ENCODE results near the gene CAPN12. TPM values are rescaled to one million over a fixed set of nuclear protein-coding genes. Genes with fewer than 3 reads are reported as not detected.
A peak's percentile ranks its signal among the peaks of the same experiment; 100 is the strongest.

CAPN12 gene
- total and polyA plus RNA-seq, 4 donors, result 2.0 to 17.8 (median 6.0) TPM

DNA sequence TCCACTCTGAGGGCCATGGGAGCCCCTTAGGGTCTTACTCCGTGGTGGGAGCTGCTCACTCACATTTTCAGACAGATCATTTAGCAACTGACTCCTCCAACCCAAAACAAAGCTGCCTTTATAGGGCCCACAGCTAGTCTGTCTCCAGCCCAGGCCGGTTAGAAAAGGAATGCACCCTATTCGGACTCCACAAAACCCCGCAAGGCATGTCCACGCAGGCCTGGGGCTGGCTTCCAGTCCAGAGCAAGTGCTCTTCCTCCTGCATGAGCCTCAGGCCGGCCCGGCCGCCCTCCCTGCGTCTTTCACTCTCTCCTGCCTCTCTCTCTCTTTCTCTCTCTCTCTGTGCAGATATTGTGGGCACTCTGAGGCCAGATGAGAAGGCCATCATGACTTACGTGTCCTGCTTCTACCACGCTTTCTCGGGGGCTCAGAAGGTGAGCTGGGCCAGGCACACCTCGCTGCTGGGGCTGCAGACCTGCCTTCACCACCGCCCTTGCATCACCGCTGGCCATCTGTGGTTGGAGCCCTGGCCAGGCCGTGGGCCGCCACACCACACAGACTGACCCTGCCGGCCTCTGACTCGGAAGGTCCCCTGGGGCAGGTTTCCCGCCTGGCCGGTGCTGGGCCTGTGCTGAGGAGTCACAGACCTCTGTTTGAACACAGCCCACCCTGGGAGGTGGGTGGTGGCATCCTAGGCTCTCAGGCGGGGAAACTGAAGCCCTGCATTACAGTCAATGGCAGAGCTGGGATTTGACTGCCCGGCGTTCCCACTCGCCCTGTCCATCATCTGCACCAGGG, 33.1 kb downstream of the CAPN12 start:
- Histone ChIP-seq H3K27ac (ENCODE audit: low read depth in 1 of 2, low read length in 1 of 2) (peak overlapping the region; percentile 25 to 43), H3K36me3 (ENCODE audit: control insufficient read depth in 4 of 4, insufficient read depth in 4 of 4, low read length in 4 of 4) (peaks cover 2 to 83% (median 34%) of the 10 kb centered on the region in 4 donors), H3K9ac (ENCODE audit: insufficient read depth in 1 of 2, low read length in 2 of 2) (no peak overlapping the region), H3K9me3 (ENCODE audit: control insufficient read depth in 4 of 4, insufficient read depth in 3 of 4, low read length in 3 of 4) (no peaks in the 10 kb centered on the region), H3K27me3 (ENCODE audit: control insufficient read depth in 3 of 3, insufficient read depth in 3 of 3, low read length in 2 of 3) (no peaks in the 10 kb centered on the region), H3K4me1 (ENCODE audit: control insufficient read depth in 5 of 5, insufficient read depth in 5 of 5, low read length in 5 of 5) (peaks cover 0 to 32% (median 27%) of the 10 kb centered on the region in 5 donors), H3K4me3 (no peak overlapping the region)
- 81 to 95% methylated on average over 25 of the region's 25 CpGs for WGBS, 2 donors
- TF ChIP-seq, protein P1, sequence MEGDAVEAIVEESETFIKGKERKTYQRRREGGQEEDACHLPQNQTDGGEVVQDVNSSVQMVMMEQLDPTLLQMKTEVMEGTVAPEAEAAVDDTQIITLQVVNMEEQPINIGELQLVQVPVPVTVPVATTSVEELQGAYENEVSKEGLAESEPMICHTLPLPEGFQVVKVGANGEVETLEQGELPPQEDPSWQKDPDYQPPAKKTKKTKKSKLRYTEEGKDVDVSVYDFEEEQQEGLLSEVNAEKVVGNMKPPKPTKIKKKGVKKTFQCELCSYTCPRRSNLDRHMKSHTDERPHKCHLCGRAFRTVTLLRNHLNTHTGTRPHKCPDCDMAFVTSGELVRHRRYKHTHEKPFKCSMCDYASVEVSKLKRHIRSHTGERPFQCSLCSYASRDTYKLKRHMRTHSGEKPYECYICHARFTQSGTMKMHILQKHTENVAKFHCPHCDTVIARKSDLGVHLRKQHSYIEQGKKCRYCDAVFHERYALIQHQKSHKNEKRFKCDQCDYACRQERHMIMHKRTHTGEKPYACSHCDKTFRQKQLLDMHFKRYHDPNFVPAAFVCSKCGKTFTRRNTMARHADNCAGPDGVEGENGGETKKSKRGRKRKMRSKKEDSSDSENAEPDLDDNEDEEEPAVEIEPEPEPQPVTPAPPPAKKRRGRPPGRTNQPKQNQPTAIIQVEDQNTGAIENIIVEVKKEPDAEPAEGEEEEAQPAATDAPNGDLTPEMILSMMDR (IDR thresholded peaks at IDR 0.05; ENCODE audit: control extremely low read depth, extremely low read depth), result no peak
- DNase-seq (no peak), ATAC-seq (ENCODE audit: insufficient read depth, low FRiP score) (peak; percentile 13)

DNA sequence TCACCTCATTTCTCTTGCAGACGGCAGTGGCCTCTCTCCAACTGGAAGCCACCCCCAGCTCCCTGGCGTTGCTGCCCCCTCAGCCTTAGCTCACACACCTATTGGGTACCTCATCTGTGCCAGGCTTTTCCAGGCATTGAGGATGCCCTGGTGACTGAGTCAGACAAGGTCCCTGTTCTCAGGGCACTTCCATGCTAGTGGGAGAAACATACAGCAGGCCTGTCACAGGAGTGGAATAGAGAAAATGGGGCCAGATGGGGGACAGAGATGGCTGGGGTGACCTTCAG, 33.9 kb downstream of the CAPN12 start:
- 79 to 87% methylated on average over 2 of the region's 2 CpGs for WGBS, 2 donors
- DNase-seq (no peak), ATAC-seq (ENCODE audit: insufficient read depth, low FRiP score) (no peak)
- Histone ChIP-seq H3K4me1 (ENCODE audit: control insufficient read depth in 5 of 5, insufficient read depth in 5 of 5, low read length in 5 of 5) (peaks cover 0 to 38% (median 27%) of the 10 kb centered on the region in 5 donors), H3K36me3 (ENCODE audit: control insufficient read depth in 4 of 4, insufficient read depth in 4 of 4, low read length in 4 of 4) (peaks cover 2 to 91% (median 41%) of the 10 kb centered on the region in 4 donors), H3K27ac (ENCODE audit: low read depth in 1 of 2, low read length in 1 of 2) (peak overlapping the region; percentile 38 to 41), H3K4me3 (no peak overlapping the region), H3K9me3 (ENCODE audit: control insufficient read depth in 4 of 4, insufficient read depth in 3 of 4, low read length in 3 of 4) (no peaks in the 10 kb centered on the region), H3K27me3 (ENCODE audit: control insufficient read depth in 3 of 3, insufficient read depth in 3 of 3, low read length in 2 of 3) (no peaks in the 10 kb centered on the region), H3K9ac (ENCODE audit: insufficient read depth in 1 of 2, low read length in 2 of 2) (no peak overlapping the region)
- TF ChIP-seq, protein P1 (IDR thresholded peaks at IDR 0.05; ENCODE audit: control extremely low read depth, extremely low read depth), result no peak

DNA sequence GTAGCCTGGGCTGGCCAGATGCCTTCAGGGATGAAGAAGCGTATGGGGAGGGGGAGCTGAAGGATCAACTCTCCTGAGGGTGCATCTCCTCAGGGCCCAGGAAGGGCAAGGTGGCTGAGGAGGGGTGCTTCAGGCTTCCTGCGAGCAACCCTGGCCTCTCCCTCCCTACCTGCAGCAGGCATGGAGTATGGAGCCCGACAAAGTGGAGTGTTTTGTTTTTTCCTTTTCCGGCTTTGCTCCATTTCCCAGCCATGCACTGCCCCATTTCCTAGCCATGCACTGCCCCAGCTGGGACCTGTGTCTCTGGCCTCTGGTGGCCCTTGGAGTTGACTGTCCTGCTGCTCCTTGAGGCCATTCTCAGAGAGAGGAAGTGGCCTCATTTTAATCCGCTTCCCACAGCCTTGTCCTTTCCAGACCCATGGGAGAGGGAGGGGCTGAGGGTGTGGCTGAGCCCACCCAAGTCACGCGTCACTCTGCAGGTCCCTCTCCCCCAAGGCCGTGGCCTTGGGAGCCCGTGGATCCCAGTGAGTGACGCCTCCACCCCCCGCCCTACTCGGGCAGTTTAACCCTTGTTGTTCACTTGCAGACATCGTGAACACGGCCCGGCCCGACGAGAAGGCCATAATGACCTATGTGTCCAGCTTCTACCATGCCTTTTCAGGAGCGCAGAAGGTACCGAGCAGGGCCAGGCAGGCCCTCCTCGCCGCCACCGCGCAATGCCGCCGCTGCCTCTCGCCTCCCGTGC, 34.4 kb downstream of the CAPN12 start:
- no peaks in the 10 kb centered on the region for H3K27me3 ChIP-seq (ENCODE audit: control insufficient read depth in 3 of 3, insufficient read depth in 3 of 3, low read length in 2 of 3)
- WGBS, 2 donors, result 79 to 91% methylated on average over 27 of the region's 27 CpGs
- H3K27ac ChIP-seq (ENCODE audit: low read depth in 1 of 2, low read length in 1 of 2), result peak overlapping the region; percentile 38 to 41
- peaks cover 2 to 95% (median 45%) of the 10 kb centered on the region in 4 donors for H3K36me3 ChIP-seq (ENCODE audit: control insufficient read depth in 4 of 4, insufficient read depth in 4 of 4, low read length in 4 of 4)
- no peak for ATAC-seq (ENCODE audit: insufficient read depth, low FRiP score)
- H3K9me3 ChIP-seq (ENCODE audit: control insufficient read depth in 4 of 4, insufficient read depth in 3 of 4, low read length in 3 of 4), result no peaks in the 10 kb centered on the region
- DNase-seq, result no peak
- H3K4me1 ChIP-seq (ENCODE audit: control insufficient read depth in 5 of 5, insufficient read depth in 5 of 5, low read length in 5 of 5), result peaks cover 0 to 42% (median 27%) of the 10 kb centered on the region in 5 donors
- H3K4me3 ChIP-seq, result no peak overlapping the region
- no peak overlapping the region for H3K9ac ChIP-seq (ENCODE audit: insufficient read depth in 1 of 2, low read length in 2 of 2)
- TF ChIP-seq, protein P1 (IDR thresholded peaks at IDR 0.05; ENCODE audit: control extremely low read depth, extremely low read depth), result no peak

Data from lung (tissue), 12 donors.